ENCODE data around the gene RALGDS.
"Not testable (repeated sequence)": the region's sequence is repeated elsewhere in the genome, so short reads cannot be mapped to it uniquely, and the experiment has no call there.

The RALGDS gene

GRCh38 chr9:133098871-133099270 is 22.2 kb downstream of the RALGDS start:
- Mint-ChIP-seq H3K27me3 (no peaks in the 10 kb centered on the region), H3K4me3 (no peak overlapping the region), H3K9me3 (peaks cover 14% of the 10 kb centered on the region), H3K4me1 (no peaks in the 10 kb centered on the region), H3K36me3 (peaks cover 37% of the 10 kb centered on the region), H3K27ac (peak overlapping the region; percentile 82)

DNA sequence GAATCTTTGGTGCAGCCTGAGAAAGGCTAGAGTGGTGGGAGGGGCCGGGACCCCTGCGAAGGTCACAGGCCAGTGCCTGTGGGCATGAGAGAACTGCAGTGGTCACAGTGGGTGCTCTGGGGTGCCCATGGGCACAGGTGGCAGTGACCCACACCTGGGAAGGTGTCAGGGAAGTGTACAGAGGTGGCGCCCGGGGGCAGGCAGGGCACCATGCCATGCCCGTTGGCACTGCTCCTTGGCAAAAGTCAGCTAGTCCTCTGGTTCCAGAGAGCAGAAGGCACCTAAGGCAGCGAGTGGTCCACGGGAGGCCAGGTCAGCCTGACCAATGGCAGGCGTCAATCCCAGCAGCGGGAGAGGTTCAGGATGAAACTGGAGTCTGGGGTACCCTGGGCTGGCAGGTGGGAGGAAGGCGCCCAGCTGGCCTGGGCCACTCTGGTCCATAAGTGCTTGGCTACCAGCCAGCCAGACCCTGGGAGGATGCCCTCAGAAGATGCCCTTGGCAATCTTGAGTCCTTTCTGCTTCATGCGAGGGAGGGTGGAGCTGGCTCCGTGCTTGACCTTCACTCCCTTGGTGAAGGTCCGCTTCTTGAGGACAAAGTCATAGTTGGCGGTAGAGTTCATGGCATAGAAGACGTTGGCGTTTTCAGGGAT is 22.8 kb downstream of the RALGDS start:
- Mint-ChIP-seq H3K4me3 (no peak overlapping the region), H3K4me1 (no peaks in the 10 kb centered on the region), H3K27ac (no peak overlapping the region), H3K27me3 (no peaks in the 10 kb centered on the region), H3K36me3 (peaks cover 37% of the 10 kb centered on the region), H3K9me3 (peaks cover 14% of the 10 kb centered on the region)

GRCh38 chr9:133094842-133095393 is 26.1 kb downstream of the RALGDS start:
- Mint-ChIP-seq H3K27ac (no peak overlapping the region), H3K27me3 (no peaks in the 10 kb centered on the region), H3K9me3 (peaks cover 14% of the 10 kb centered on the region), H3K4me1 (no peaks in the 10 kb centered on the region), H3K36me3 (peaks cover 27% of the 10 kb centered on the region), H3K4me3 (no peak overlapping the region)

- Mint-ChIP-seq H3K36me3 (peaks cover 27% of the 10 kb centered on the region), H3K9me3 (peaks cover 14% of the 10 kb centered on the region)
- H3K27me3 Mint-ChIP-seq, H3K4me3 Mint-ChIP-seq, H3K4me1 Mint-ChIP-seq, H3K27ac Mint-ChIP-seq: not testable (repeated sequence)
Measured at GRCh38 chr9:133094351-133094750, 26.7 kb downstream of the RALGDS start.

DNA sequence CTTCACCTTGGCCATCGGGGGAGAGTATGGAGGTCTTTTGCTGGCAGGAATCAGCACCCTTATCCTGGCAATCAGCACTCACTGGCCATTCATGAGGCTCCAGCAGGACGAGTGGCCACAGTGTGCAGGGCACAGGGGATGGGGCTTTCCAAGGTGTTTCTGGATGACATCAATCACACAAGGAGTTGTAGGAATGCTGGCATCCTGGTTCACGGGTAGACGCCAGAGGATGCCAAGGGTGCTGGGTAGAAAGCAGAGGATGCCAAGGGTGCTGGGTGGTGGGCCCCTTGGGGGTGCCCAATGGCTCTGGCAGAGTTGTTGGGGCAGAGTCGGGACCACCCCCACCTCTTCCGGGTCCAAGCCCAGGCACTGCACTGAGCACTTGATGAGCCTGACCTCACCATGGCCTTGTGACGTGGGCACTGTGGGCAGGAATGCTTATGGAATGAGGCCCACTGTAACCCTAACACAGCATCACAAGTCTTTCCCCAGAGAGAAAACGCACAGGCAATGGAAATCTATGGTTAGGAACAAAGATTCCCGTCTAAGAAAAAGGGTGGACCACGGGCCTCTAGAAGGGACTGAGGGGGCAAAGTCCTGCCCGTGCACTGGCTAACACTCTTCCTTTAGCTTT is 30.2 kb downstream of the RALGDS start:
- Mint-ChIP-seq H3K4me1 (no peaks in the 10 kb centered on the region), H3K9me3 (peaks cover 6% of the 10 kb centered on the region), H3K27me3 (no peaks in the 10 kb centered on the region), H3K36me3 (peaks cover 5% of the 10 kb centered on the region), H3K4me3 (no peak overlapping the region), H3K27ac (no peak overlapping the region)

GRCh38 chr9:133090187-133090586 is 30.9 kb downstream of the RALGDS start:
- Mint-ChIP-seq H3K36me3 (peaks cover 2% of the 10 kb centered on the region), H3K4me1 (no peaks in the 10 kb centered on the region), H3K9me3 (peaks cover 4% of the 10 kb centered on the region), H3K4me3 (no peak overlapping the region), H3K27me3 (no peaks in the 10 kb centered on the region), H3K27ac (no peak overlapping the region)

DNA sequence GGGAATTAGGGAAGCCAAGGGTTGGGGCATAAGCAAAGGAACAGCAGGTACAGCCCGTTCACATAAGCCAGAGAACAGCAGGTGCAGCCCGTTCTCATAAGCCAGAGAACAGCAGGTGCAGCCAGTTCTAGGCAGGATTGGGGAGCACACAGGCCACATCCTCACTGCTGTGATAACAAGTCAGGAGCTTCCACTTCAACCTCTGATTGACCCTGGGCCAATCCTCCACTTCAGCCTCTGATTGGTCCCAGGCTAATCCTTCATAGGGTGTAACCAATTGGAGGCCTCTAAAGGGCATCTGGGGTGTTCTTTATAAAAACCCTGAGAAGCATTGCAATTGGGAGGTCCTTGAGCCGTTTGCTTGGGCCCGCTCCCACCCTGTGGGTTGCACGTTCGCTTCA is 31.8 kb downstream of the RALGDS start:
- Mint-ChIP-seq H3K27me3 (no peaks in the 10 kb centered on the region), H3K4me3 (no peak overlapping the region), H3K4me1 (no peaks in the 10 kb centered on the region), H3K27ac (no peak overlapping the region), H3K36me3 (no peaks in the 10 kb centered on the region), H3K9me3 (no peaks in the 10 kb centered on the region)

DNA sequence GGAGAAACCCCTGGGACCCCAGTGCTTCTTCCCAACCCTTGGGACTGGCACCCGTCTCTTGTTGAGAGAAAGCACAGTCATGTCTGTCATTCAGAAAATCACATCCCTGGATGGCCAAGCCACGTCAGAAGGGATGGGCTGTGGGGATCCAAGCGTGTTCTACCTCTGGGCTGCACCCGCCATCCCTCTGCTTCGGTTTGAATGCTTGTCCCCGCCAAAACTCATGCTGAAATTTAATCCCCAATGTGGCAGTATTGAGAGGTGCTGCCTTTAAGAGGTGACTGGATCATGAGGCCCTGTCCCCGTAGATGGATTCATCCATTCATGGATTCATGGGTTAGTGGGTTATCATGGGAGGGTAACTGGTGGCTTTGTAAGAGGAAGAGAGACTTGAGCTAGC is 32.3 kb downstream of the RALGDS start:
- Mint-ChIP-seq H3K36me3 (no peaks in the 10 kb centered on the region), H3K4me1 (no peaks in the 10 kb centered on the region), H3K4me3 (no peak overlapping the region), H3K27ac (no peak overlapping the region), H3K9me3 (no peaks in the 10 kb centered on the region), H3K27me3 (no peaks in the 10 kb centered on the region)

GRCh38 chr9:133088146-133088750 is 32.8 kb downstream of the RALGDS start:
- no peaks in the 10 kb centered on the region for H3K9me3 Mint-ChIP-seq
- no peaks in the 10 kb centered on the region for H3K27me3 Mint-ChIP-seq
- H3K4me1 Mint-ChIP-seq = no peaks in the 10 kb centered on the region
- no peak overlapping the region for H3K4me3 Mint-ChIP-seq
- no peaks in the 10 kb centered on the region for H3K36me3 Mint-ChIP-seq
- H3K27ac Mint-ChIP-seq = no peak overlapping the region

GRCh38 chr9:133087429-133088145 is 33.5 kb downstream of the RALGDS start:
- Mint-ChIP-seq H3K27ac (no peak overlapping the region), H3K36me3 (no peaks in the 10 kb centered on the region), H3K4me3 (no peak overlapping the region), H3K4me1 (no peaks in the 10 kb centered on the region), H3K27me3 (no peaks in the 10 kb centered on the region), H3K9me3 (no peaks in the 10 kb centered on the region)

DNA sequence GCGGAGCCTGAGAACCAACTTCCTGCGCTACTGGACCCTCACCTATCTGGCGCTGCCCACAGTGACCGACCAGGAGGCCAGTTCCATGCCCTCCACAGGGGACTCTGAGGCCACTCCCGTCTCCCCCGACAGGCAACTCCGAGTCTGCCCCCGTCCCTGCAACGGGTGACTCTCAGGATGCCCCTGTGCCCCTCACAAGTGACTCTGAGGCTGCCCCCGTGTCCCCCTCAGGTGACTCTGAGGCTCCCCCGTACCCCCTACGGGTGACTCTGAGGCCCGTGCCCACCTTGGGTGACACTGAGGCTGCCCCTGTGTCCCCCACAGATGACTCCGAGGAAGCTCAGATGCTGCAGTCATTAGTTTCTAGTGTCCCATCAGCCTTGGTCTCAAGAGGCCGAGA is 34.1 kb downstream of the RALGDS start:
- H3K4me1 Mint-ChIP-seq = no peaks in the 10 kb centered on the region
- H3K9me3 Mint-ChIP-seq = no peaks in the 10 kb centered on the region
- H3K27me3 Mint-ChIP-seq = no peaks in the 10 kb centered on the region

DNA sequence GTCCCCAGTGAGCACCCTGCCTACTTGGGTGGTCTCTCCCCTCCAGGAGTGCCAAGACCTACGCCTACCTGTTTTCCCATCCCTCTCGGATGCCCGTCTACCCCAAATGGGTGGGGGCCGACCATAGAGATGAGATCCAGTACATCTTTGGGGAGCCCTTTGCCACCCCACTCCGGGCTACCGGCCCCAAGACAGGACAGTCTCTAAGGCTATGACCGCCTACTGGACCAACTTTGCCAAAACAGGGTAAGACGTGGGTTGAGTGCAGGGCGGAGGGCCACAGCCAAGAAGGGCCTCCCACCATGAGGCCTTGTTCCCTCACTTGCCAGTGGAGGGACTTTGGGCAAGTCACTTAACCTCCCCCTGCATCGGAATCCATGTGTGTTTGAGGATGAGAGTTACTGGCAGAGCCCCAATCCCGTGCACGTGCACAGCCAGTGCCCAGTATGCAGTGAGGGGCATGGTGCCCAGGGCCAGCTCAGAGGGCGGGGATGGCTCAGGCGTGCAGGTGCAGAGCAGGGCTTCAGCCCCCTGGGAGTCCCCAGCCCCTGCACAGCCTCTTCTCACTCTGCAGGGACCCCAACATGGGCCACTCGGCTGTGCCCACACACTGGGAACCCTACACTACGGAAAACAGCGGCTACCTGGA is 34.7 kb downstream of the RALGDS start:
- not testable (repeated sequence) for H3K4me3 Mint-ChIP-seq, H3K36me3 Mint-ChIP-seq, H3K9me3 Mint-ChIP-seq, H3K27ac Mint-ChIP-seq, H3K27me3 Mint-ChIP-seq, H3K4me1 Mint-ChIP-seq

More for the DNA sequence above, 34.1 kb downstream of the RALGDS start:
- Mint-ChIP-seq H3K27ac (no peak overlapping the region), H3K4me3 (no peak overlapping the region), H3K36me3 (no peaks in the 10 kb centered on the region)

DNA sequence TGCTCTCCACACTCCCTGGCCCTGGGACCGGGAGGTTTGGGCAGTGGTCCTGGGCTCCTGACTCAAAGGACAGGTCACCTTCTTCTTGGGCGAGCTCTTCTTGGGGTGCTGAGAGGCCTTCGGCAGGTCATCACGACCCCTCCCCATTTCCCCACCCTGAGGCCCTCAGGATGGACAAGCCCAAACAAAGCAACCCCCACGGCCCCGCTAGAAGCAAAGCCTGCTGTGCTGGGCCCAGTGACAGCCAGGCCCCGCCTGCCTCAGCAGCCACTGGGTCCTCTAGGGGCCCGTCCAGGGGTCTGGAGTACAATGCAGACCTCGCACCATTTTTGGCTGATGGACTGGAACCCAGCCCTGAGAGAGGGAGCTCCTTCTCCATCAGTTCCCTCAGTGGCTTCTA is 37.4 kb downstream of the RALGDS start:
- not testable (repeated sequence) for H3K27ac Mint-ChIP-seq, H3K36me3 Mint-ChIP-seq, H3K4me3 Mint-ChIP-seq, H3K27me3 Mint-ChIP-seq, H3K4me1 Mint-ChIP-seq, H3K9me3 Mint-ChIP-seq

DNA sequence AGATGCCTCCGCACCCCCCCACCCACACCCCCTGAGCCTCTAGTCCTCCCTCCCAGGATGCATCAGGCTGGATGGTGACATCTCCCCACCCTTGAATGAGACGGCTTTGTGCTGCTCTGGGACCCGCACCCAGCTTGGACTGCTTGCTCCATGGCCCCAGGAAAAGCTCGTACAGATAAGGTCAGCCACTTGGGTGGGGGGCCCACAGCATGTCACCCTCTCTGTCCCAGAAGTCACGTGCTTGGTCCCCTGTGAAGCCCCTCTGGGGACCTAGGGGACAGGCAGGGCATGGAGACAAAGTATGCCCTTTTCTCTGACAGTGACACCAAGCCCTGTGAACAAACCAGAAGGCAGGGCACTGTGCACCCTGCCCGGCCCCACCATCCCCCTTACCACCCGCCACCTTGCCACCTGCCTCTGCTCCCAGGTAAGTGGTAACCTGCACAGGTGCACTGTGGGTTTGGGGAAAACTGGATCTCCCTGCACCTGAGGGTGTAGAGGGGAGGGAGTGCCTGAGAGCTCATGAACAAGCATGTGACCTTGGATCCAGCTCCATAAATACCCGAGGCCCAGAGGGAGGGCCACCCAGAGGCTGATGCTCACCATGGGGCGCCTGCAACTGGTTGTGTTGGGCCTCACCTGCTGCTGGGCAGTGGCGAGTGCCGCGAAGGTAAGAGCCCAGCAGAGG is 38.9 kb downstream of the RALGDS start:
- not testable (repeated sequence) for H3K4me1 Mint-ChIP-seq, H3K36me3 Mint-ChIP-seq, H3K27ac Mint-ChIP-seq, H3K9me3 Mint-ChIP-seq, H3K27me3 Mint-ChIP-seq, H3K4me3 Mint-ChIP-seq

Measured in activated naive CD4-positive, alpha-beta T cell treated with anti-CD3 and anti-CD28 coated beads, Interleukin-2, amount 50 U/mL, for 24 hours (primary cell).